MM.1S (cell line): ENCODE measurements around the gene PRSS12.

Experiments used
- DNase-seq: peaks from one replicate; pipeline ENCODE4 v3.0.0-alpha.2; 2015
- H2AFZ ChIP-seq: fragments of 300-600 bp; sonication (generic); 2 replicates; pipeline ENCODE4 v1.6.0; 2016; ENCODE audit warnings: antibody characterized with exemption, low read length
- H3F3A ChIP-seq: fragments of 300-600 bp; sonication (generic); 2 replicates; pipeline ENCODE4 v1.6.1; 2016; ENCODE audit warnings: mild to moderate bottlenecking, antibody characterized with exemption, low read length, moderate library complexity, mixed read lengths; ENCODE audit not compliant: insufficient read depth
- H3K27ac ChIP-seq: fragments of 300-600 bp; sonication (generic); 2 replicates; pipeline ENCODE4 v1.5.1; 2016; ENCODE audit warnings: mild to moderate bottlenecking, low read length
- H3K27me3 ChIP-seq: fragments of 300-600 bp; sonication (generic); replicated peaks from 2 replicates; pipeline ENCODE4 v1.6.0; 2016; ENCODE audit warnings: low read length; ENCODE audit not compliant: insufficient read depth
- H3K36me3 ChIP-seq: fragments of 300-600 bp; sonication (generic); replicated peaks from 2 replicates; pipeline ENCODE4 v1.6.1; 2016; ENCODE audit warnings: mild to moderate bottlenecking, low read length, mixed read lengths; ENCODE audit not compliant: insufficient read depth
- H3K4me1 ChIP-seq: fragments of 300-600 bp; sonication (generic); 2 replicates; pipeline ENCODE4 v1.6.1; 2016; ENCODE audit warnings: low read length, mixed read lengths
- H3K4me2 ChIP-seq: fragments of 300-600 bp; sonication (generic); 2 replicates; pipeline ENCODE4 v1.6.0; 2016; ENCODE audit warnings: low read depth, low read length
- H3K4me3 ChIP-seq: fragments of 300-600 bp; sonication (generic); 2 replicates; pipeline ENCODE4 v1.5.1; 2016; ENCODE audit warnings: low read length, mixed read lengths
- H3K79me2 ChIP-seq: fragments of 300-600 bp; sonication (generic); 2 replicates; pipeline ENCODE4 v1.6.1; 2016; ENCODE audit warnings: mixed run types, low read length, mixed read lengths
- H3K9ac ChIP-seq: fragments of 300-600 bp; sonication (generic); 2 replicates; pipeline ENCODE4 v1.6.1; 2016; ENCODE audit warnings: low read length, mixed read lengths
- H3K9me2 ChIP-seq: fragments of 300-600 bp; sonication (generic); replicated peaks from 2 replicates; pipeline ENCODE4 v1.6.1; 2016; ENCODE audit warnings: mild to moderate bottlenecking, low read length, mixed read lengths; ENCODE audit not compliant: insufficient read depth
- H3K9me3 ChIP-seq: fragments of 300-600 bp; sonication (generic); replicated peaks from 2 replicates; pipeline ENCODE4 v1.6.1; 2016; ENCODE audit warnings: mild to moderate bottlenecking, low read length, mixed read lengths; ENCODE audit not compliant: insufficient read depth
- H4K20me1 ChIP-seq: fragments of 300-600 bp; sonication (generic); 2 replicates; pipeline ENCODE4 v1.6.1; 2016; ENCODE audit warnings: mild to moderate bottlenecking, low read length, moderate library complexity, mixed read lengths; ENCODE audit not compliant: insufficient read depth
- EZH2 ChIP-seq: fragments of 300-600 bp; sonication (generic); optimal IDR thresholded peaks from 2 replicates; pipeline ENCODE3; 2017; ENCODE audit warnings: low read depth, mild to moderate bottlenecking, antibody characterized with exemption, low read length, mixed read lengths
- EZH2phosphoT487 ChIP-seq: fragments of 300-600 bp; sonication (generic); IDR thresholded peaks from 2 replicates; pipeline ENCODE4 v1.6.1; 2018; ENCODE audit warnings: antibody characterized with exemption, low read length
- TF ChIP-seq, protein P1 (sequence below): fragments of 300-600 bp; sonication (generic); IDR thresholded peaks from 2 replicates; pipeline ENCODE4 v1.5.1; 2016; ENCODE audit warnings: antibody characterized with exemption, low read length, mixed read lengths

PRSS12 gene

DNA sequence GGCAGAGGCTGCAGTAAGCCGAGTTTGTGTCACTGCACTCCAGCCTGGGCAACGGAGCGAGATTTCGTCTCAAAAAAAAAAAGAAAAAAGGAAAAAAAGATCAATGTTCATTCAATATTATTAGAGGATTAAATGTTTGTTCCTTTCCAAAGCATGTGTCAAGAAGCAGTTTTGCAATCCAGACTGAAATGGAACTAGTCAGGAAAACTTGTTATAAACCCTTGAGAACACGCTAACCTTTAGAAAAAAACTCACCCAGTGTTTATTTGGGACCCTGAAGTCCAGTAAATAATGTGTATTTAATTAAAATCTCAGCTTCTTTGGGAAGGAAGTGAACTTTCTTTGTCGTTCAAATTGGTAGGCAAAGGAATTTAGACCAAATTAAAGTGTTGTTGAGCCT, 16.4 kb upstream of the PRSS12 start:
- Histone ChIP-seq H3K27ac (no peak overlapping the region), H3K4me1 (peaks cover 6% of the 10 kb centered on the region), H3K79me2 (no peaks in the 10 kb centered on the region), H3F3A (peaks cover 11% of the 10 kb centered on the region; the same call in 1 of the 2 replicates), H3K9ac (no peak overlapping the region), H3K27me3 (no peaks in the 10 kb centered on the region), H3K9me3 (no peaks in the 10 kb centered on the region), H2AFZ (no peak overlapping the region), H3K4me2 (no peak overlapping the region), H4K20me1 (no peaks in the 10 kb centered on the region), H3K9me2 (no peaks in the 10 kb centered on the region), H3K4me3 (no peak overlapping the region), H3K36me3 (no peaks in the 10 kb centered on the region)
- no peak for TF ChIP-seq EZH2phosphoT487
- no peak for TF ChIP-seq EZH2
- TF ChIP-seq, protein P1, sequence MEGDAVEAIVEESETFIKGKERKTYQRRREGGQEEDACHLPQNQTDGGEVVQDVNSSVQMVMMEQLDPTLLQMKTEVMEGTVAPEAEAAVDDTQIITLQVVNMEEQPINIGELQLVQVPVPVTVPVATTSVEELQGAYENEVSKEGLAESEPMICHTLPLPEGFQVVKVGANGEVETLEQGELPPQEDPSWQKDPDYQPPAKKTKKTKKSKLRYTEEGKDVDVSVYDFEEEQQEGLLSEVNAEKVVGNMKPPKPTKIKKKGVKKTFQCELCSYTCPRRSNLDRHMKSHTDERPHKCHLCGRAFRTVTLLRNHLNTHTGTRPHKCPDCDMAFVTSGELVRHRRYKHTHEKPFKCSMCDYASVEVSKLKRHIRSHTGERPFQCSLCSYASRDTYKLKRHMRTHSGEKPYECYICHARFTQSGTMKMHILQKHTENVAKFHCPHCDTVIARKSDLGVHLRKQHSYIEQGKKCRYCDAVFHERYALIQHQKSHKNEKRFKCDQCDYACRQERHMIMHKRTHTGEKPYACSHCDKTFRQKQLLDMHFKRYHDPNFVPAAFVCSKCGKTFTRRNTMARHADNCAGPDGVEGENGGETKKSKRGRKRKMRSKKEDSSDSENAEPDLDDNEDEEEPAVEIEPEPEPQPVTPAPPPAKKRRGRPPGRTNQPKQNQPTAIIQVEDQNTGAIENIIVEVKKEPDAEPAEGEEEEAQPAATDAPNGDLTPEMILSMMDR, result no peak
- no peak for DNase-seq

DNA sequence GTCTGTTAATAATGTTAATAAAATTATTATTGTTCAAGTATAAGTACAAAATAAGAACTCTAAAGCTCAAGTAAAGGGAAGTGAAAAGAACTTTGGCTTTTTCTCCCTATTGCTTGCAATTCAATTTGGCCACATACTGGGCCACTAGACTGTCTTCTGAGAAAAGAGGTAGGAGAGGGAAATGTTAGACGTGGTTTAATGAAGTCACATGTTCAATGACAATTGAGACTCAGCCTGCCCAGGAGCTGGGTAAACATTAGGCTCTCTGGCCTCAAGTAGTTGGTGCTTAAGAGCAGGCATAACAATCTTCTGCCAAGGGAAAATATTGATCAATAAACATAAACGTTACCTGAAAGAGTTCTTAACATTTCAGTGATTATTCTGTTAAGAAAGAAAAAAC, 15.1 kb upstream of the PRSS12 start:
- TF ChIP-seq EZH2 (no peak), EZH2phosphoT487 (no peak)
- TF ChIP-seq, protein P1, result no peak
- no peaks in the 10 kb centered on the region for H3K4me1 ChIP-seq
- no peak for DNase-seq
- no peaks in the 10 kb centered on the region for H3K36me3 ChIP-seq
- H3K27ac ChIP-seq, result no peak overlapping the region
- no peak overlapping the region for H3K4me2 ChIP-seq
- H3F3A ChIP-seq, result no peaks in the 10 kb centered on the region
- H3K9me2 ChIP-seq, result no peaks in the 10 kb centered on the region
- H3K27me3 ChIP-seq, result no peaks in the 10 kb centered on the region
- H3K9ac ChIP-seq, result no peak overlapping the region
- H3K9me3 ChIP-seq, result no peaks in the 10 kb centered on the region
- no peaks in the 10 kb centered on the region for H3K79me2 ChIP-seq
- H3K4me3 ChIP-seq, result no peak overlapping the region
- H2AFZ ChIP-seq, result no peak overlapping the region
- no peaks in the 10 kb centered on the region for H4K20me1 ChIP-seq

DNA sequence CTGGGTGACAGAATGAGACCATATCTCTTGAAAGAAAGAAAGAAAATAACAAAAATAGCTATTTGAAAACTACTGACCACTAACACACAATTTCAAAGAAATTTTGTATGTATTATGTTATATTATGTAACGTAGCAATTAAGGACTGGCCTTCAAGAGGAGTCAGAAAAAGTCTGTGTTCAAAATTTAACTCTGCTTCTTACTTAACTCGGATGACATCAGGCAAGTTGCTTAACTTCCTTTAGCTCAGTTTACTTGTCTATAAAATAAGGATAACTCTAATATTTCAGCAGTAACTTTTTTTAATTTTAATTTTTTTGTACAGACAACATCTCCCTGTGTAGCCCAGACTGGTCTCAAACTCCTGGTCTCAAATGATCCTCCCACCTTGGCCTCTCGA, 14.6 kb upstream of the PRSS12 start:
- Histone ChIP-seq H3K79me2 (no peaks in the 10 kb centered on the region), H4K20me1 (no peaks in the 10 kb centered on the region), H3K4me2 (no peak overlapping the region), H2AFZ (no peak overlapping the region), H3F3A (no peaks in the 10 kb centered on the region), H3K36me3 (no peaks in the 10 kb centered on the region), H3K9me3 (no peaks in the 10 kb centered on the region), H3K4me1 (no peaks in the 10 kb centered on the region), H3K4me3 (no peak overlapping the region), H3K27me3 (no peaks in the 10 kb centered on the region), H3K9ac (no peak overlapping the region), H3K27ac (no peak overlapping the region), H3K9me2 (no peaks in the 10 kb centered on the region)
- TF ChIP-seq EZH2 (no peak), EZH2phosphoT487 (no peak)
- TF ChIP-seq, protein P1, result no peak
- no peak for DNase-seq

DNA sequence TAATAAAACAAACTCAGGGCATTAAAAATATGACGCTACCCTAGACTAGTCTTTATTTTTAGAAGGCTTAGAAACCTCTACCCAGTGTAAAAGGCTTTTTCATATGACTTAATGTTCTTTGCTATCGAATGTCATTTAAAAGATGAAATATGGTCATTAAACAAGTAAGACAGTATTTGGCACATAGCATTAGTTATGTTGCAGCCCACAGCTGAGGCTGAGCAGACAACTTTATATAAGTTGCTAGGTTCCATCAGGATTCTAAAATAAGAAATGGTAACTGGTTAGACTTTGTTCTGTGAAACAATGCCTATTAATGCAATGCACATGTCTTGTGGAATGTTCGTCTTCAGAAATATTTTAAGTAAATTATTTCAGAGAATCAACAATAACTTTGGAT, 10.4 kb upstream of the PRSS12 start:
- DNase-seq, result no peak
- Histone ChIP-seq H3K4me3 (no peak overlapping the region), H3K36me3 (no peaks in the 10 kb centered on the region), H3K79me2 (no peaks in the 10 kb centered on the region), H3F3A (no peaks in the 10 kb centered on the region), H3K4me1 (no peaks in the 10 kb centered on the region), H3K9me3 (no peaks in the 10 kb centered on the region), H3K4me2 (no peak overlapping the region), H3K27me3 (no peaks in the 10 kb centered on the region), H3K27ac (no peak overlapping the region), H3K9me2 (no peaks in the 10 kb centered on the region), H3K9ac (no peak overlapping the region), H4K20me1 (no peaks in the 10 kb centered on the region), H2AFZ (no peak overlapping the region)
- TF ChIP-seq EZH2 (no peak), EZH2phosphoT487 (no peak)
- TF ChIP-seq, protein P1, result no peak
